Inflammatory macrophage treated with lipopolysaccharide for 1 hour (primary cell): ENCODE data around the gene ZCCHC17.
A peak's percentile ranks its signal among the peaks of the same experiment; 100 is the strongest.

ENCODE experiments used
- DNase-seq, 2 donors: peaks; one replicate each; pipeline ENCODE4 v3.0.0-alpha.2; 2020 to 2022

The ZCCHC17 gene

GRCh38 chr1:31396633-31397351, 100.0 kb downstream of the ZCCHC17 start:
- DNase-seq: peak in 1 of 2 donors; percentile 45

GRCh38 chr1:31397360-31398095, 100.7 kb downstream of the ZCCHC17 start:
- DNase-seq: peak in 1 of 2 donors; percentile 7

GRCh38 chr1:31398246-31398645, 101.4 kb downstream of the ZCCHC17 start:
- DNase-seq: no peak

- peak in 1 of 2 donors; percentile 27 for DNase-seq
Observed at GRCh38 chr1:31399976-31400375, 103.1 kb downstream of the ZCCHC17 start.

- peak; percentile 78 to 79 for DNase-seq
Observed at GRCh38 chr1:31400393-31400792, 103.6 kb downstream of the ZCCHC17 start.

GRCh38 chr1:31401241-31401640, 104.4 kb downstream of the ZCCHC17 start:
- no peak for DNase-seq

- DNase-seq: no peak
Observed at GRCh38 chr1:31405578-31406245, 108.9 kb downstream of the ZCCHC17 start.

GRCh38 chr1:31407029-31407626, 110.3 kb downstream of the ZCCHC17 start:
- DNase-seq: no peak

GRCh38 chr1:31408788-31409318, 112.0 kb downstream of the ZCCHC17 start:
- DNase-seq: no peak

- DNase-seq: no peak
Observed at GRCh38 chr1:31409946-31410858, 113.4 kb downstream of the ZCCHC17 start.

GRCh38 chr1:31410871-31411270, 114.0 kb downstream of the ZCCHC17 start:
- no peak for DNase-seq

GRCh38 chr1:31412205-31412604, 115.4 kb downstream of the ZCCHC17 start:
- no peak for DNase-seq

- no peak for DNase-seq
Observed at GRCh38 chr1:31412732-31413404, 116.0 kb downstream of the ZCCHC17 start, which contains the start of gene SERINC2. TSS of gene SERINC2 (plus strand) at chr1:31413213. CDS start at chr1:31413266, 53 bp downstream.

GRCh38 chr1:31413405-31414001, 116.7 kb downstream of the ZCCHC17 start:
- peak; percentile 48 to 59 for DNase-seq
